Loucy (cell line): Measurements from ENCODE around the gene ADGRB3.

ENCODE experiments used
- EZH2phosphoT487 ChIP-seq: fragments of 200-600 bp; IDR thresholded peaks from 2 replicates; pipeline ENCODE4 v1.6.1; 2018; ENCODE audit warnings: antibody characterized with exemption, mild to moderate bottlenecking, moderate library complexity, borderline replicate concordance
- TF ChIP-seq, protein P1 (sequence below): fragments of 200-600 bp; sonication (generic); conservative IDR thresholded peaks from 2 replicates; pipeline ENCODE4 v1.5.1; 2014; ENCODE audit warnings: mild to moderate bottlenecking, antibody characterized with exemption, low read length

GRCh38 chr6:68642977-68643376, 7.9 kb downstream of the ADGRB3 start:
- TF ChIP-seq, protein P1, sequence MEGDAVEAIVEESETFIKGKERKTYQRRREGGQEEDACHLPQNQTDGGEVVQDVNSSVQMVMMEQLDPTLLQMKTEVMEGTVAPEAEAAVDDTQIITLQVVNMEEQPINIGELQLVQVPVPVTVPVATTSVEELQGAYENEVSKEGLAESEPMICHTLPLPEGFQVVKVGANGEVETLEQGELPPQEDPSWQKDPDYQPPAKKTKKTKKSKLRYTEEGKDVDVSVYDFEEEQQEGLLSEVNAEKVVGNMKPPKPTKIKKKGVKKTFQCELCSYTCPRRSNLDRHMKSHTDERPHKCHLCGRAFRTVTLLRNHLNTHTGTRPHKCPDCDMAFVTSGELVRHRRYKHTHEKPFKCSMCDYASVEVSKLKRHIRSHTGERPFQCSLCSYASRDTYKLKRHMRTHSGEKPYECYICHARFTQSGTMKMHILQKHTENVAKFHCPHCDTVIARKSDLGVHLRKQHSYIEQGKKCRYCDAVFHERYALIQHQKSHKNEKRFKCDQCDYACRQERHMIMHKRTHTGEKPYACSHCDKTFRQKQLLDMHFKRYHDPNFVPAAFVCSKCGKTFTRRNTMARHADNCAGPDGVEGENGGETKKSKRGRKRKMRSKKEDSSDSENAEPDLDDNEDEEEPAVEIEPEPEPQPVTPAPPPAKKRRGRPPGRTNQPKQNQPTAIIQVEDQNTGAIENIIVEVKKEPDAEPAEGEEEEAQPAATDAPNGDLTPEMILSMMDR, result no peak
- TF ChIP-seq EZH2phosphoT487, result no peak
